ENCODE data around the gene PPFIA2.

GRCh38 chr12:81492131-81492720, 266.9 kb downstream of the PPFIA2 start:
- no peak for TF ChIP-seq ESRRA (IDR thresholded peaks at IDR 0.05; ENCODE audit: low read length)
- no peak for TF ChIP-seq NBN (IDR thresholded peaks at IDR 0.05)
- TF ChIP-seq CTCF (IDR thresholded peaks at IDR 0.05 in 2 of 3, conservative IDR thresholded peaks at IDR 0.05 in 1 of 3; ENCODE audit: control insufficient read depth in 2 of 3, extremely low read depth in 1 of 3, insufficient read depth in 1 of 3, low read depth in 3 of 3, low read length in 3 of 3): no peak
- TF ChIP-seq ZNF207 (IDR thresholded peaks at IDR 0.05; ENCODE audit: borderline replicate concordance): no peak
- TF ChIP-seq POLR2AphosphoS5 (IDR thresholded peaks at IDR 0.05; ENCODE audit: low read length): no peak
- TF ChIP-seq ATF3 (IDR thresholded peaks at IDR 0.05; ENCODE audit: borderline replicate concordance, extremely low read depth, low read depth, low read length): no peak
- TF ChIP-seq SUZ12 (IDR thresholded peaks at IDR 0.05; ENCODE audit: unreplicated experiment): no peak
- TF ChIP-seq CEBPB (IDR thresholded peaks at IDR 0.05; ENCODE audit: borderline replicate concordance in 1 of 2, low read depth in 2 of 2, low read length in 2 of 2): no peak
- no peak for TF ChIP-seq YBX1 (IDR thresholded peaks at IDR 0.05)
- no peak for TF ChIP-seq TAF1 (IDR thresholded peaks at IDR 0.05; ENCODE audit: borderline replicate concordance, low read depth, low read length)
- TF ChIP-seq EZH2 (IDR thresholded peaks at IDR 0.05; ENCODE audit: borderline replicate concordance, control insufficient read depth, low read depth, low read length): no peak
- no peak for TF ChIP-seq PML (IDR thresholded peaks at IDR 0.05; ENCODE audit: low read length)

Measured in GM12878 (cell line).